GM12878 (cell line): ENCODE measurements around the gene MGAT3. TPM values are rescaled to one million over a fixed set of nuclear protein-coding genes. Genes with fewer than 3 reads are reported as not detected.

Experiments used
- ATF3 ChIP-seq: IDR thresholded peaks from 2 replicates; pipeline ENCODE4 v1.6.1; 2011; ENCODE audit warnings: low read depth, mild to moderate bottlenecking, low read length, moderate library complexity, borderline replicate concordance; ENCODE audit errors: extremely low read depth
- CREB1 ChIP-seq: IDR thresholded peaks from 2 replicates; pipeline ENCODE4 v1.6.1; 2012; ENCODE audit warnings: low read depth, mild to moderate bottlenecking, inconsistent platforms
- E2F8 ChIP-seq: fragments of 450-650 bp; IDR thresholded peaks from 2 replicates; pipeline ENCODE4 v1.6.1; 2018; ENCODE audit warnings: mild to moderate bottlenecking, low read depth, moderate library complexity; ENCODE audit not compliant: partially characterized antibody
- EGR1 ChIP-seq, 2 experiments: IDR thresholded peaks; 1 replicate in 1 of 2; 2 replicates in 1 of 2; pipeline ENCODE4 v1.6.1; 2011 to 2012; ENCODE audit warnings: low read depth in 2 of 2, low read length in 2 of 2, borderline replicate concordance in 1 of 2, mild to moderate bottlenecking in 1 of 2, moderate library complexity in 1 of 2
- FOXM1 ChIP-seq: IDR thresholded peaks from 2 replicates; pipeline ENCODE4 v1.6.1; 2012; ENCODE audit warnings: low read depth, mild to moderate bottlenecking, inconsistent platforms, low read length, moderate library complexity
- IKZF1 ChIP-seq: fragments of 450-650 bp; conservative IDR thresholded peaks from 2 replicates; pipeline ENCODE4 v1.6.1; 2017; ENCODE audit warnings: antibody characterized with exemption, mild to moderate bottlenecking
- MXI1 ChIP-seq: fragments of 150-350 bp; IDR thresholded peaks from 2 replicates; pipeline ENCODE4 v1.6.1; 2011; ENCODE audit warnings: low read depth, mild to moderate bottlenecking, inconsistent platforms, low read length, improper control_type of control experiment
- NFYB ChIP-seq: IDR thresholded peaks from 2 replicates; pipeline ENCODE4 v1.6.1; 2011; ENCODE audit warnings: low read depth, mild to moderate bottlenecking, low read length, improper control_type of control experiment, moderate library complexity; ENCODE audit not compliant: insufficient read depth
- NKRF ChIP-seq: fragments of 450-650 bp; conservative IDR thresholded peaks from 2 replicates; pipeline ENCODE4 v1.6.1; 2017; ENCODE audit warnings: mild to moderate bottlenecking, moderate library complexity
- NR2F1 ChIP-seq: fragments of 450-650 bp; conservative IDR thresholded peaks from 2 replicates; pipeline ENCODE4 v1.6.1; 2017; ENCODE audit warnings: mild to moderate bottlenecking
- POU2F2 ChIP-seq: IDR thresholded peaks from 3 replicates; pipeline ENCODE4 v1.6.1; 2011; ENCODE audit warnings: low read depth, mild to moderate bottlenecking, low read length, borderline replicate concordance
- RAD21 ChIP-seq: IDR thresholded peaks from 2 replicates; pipeline ENCODE4 v1.6.1; 2011; ENCODE audit warnings: mild to moderate bottlenecking, low read depth, low read length, moderate library complexity; ENCODE audit not compliant: insufficient read depth
- SKIL ChIP-seq: fragments of 450-650 bp; IDR thresholded peaks from 2 replicates; pipeline ENCODE4 v1.6.1; 2017; ENCODE audit warnings: mild to moderate bottlenecking, low read depth, inconsistent platforms; ENCODE audit not compliant: poor library complexity, severe bottlenecking
- USF2 ChIP-seq: IDR thresholded peaks from 2 replicates; pipeline ENCODE4 v1.6.1; 2011; ENCODE audit warnings: low read depth, low read length, improper control_type of control experiment, borderline replicate concordance
- YY1 ChIP-seq: IDR thresholded peaks from 2 replicates; pipeline ENCODE4 v1.6.1; 2011; ENCODE audit warnings: low read depth, mild to moderate bottlenecking, low read length
- ZNF687 ChIP-seq: fragments of 450-650 bp; IDR thresholded peaks from 2 replicates; pipeline ENCODE4 v1.6.1; 2017; ENCODE audit warnings: mild to moderate bottlenecking, moderate library complexity
- polyA plus RNA-seq, 11 experiments: library from polyadenylated mRNA; depleted of rRNA in 4 of 11; unstranded in 6 of 11; stranded (reverse) in 5 of 11; fragments of >200 nt; fragmentation: Nextera tagmentation in 4 of 11; fragmentation: Illumina TruSeq in 1 of 11; extraction: Ambion mirVana in 4 of 11; extraction: Trizol in 1 of 11; gene quantifications; 1 replicate in 1 of 11; 2 replicates in 10 of 11; pipeline versions ENCODE4 v1.2.1 to v1.2.3, GENCODE V29; 2011 to 2016; ENCODE audit warnings: inconsistent platforms in 2 of 11, missing spikeins in 2 of 11, low read depth in 1 of 11
- total RNA-seq, 4 experiments: library from RNA; depleted of rRNA in 3 of 4; stranded (reverse); fragments of >200 nt in 3 of 4; fragmentation: Illumina TruSeq in 1 of 4; extraction: Trizol in 1 of 4; gene quantifications; 2 replicates each; pipeline versions ENCODE4 v1.2.1 to v1.2.3, GENCODE V29; 2013 to 2021

Gene MGAT3
- total and polyA plus RNA-seq, 10 of the 15 experiments (the other 5 are each of a cell fraction or from before 2014, with no cell fraction given), result 0.32 to 40.2 (median 11.9) TPM

- TF ChIP-seq USF2 (peak; percentile 90), E2F8 (no peak), IKZF1 (peak; percentile 27; the same call in 1 of the 2 replicates), EGR1 (IDR thresholded peaks at IDR 0.05; ENCODE audit: borderline replicate concordance in 1 of 2, low read depth in 2 of 2, low read length in 2 of 2) (no peak), MXI1 (no peak), SKIL (no peak), NKRF (no peak), FOXM1 (no peak), YY1 (peak; percentile 98), ATF3 (peak; percentile 90; the same call in 1 of the 2 replicates), POU2F2 (no peak), NR2F1 (no peak), NFYB (peak; percentile 83), RAD21 (no peak), CREB1 (0 out of 2 replicates have a peak, but pooled peaks have one; percentile 37), ZNF687 (no peak)
These were observed 33.5 kb downstream of the MGAT3 start (continued) for GRCh38 chr22:39490135-39490798.
